ENCODE data around the gene PLEKHA6.

DNA sequence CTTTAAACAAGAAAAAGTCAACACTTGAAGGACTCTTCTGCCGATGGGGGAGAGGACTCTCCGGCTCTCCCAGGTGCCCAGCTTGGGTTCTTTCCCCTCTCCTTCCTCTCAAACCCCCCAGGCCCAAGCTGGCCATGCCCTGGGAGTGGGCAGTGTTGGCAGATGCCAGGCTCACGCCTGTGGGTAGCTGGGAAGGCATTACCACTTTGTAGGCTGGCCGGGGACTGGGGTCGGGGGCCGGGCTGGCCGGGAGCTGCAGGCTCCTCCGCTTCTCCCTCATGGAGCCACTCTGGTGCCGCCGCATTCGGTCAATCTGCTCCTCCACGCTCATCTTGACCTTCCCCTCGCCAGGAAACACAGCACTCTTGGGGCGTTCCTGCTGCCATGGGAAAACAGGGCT lies 129.5 kb downstream of the PLEKHA6 start:
- TF ChIP-seq CTCF (IDR thresholded peaks at IDR 0.05) (no peak), POLR2A (IDR thresholded peaks at IDR 0.05) (no peak)

Measured in right lobe of liver (tissue), 4 donors.